SHP77 (cell line): Measurements from ENCODE around the gene PPIF.
"Not testable (repeated sequence)": the region's sequence is repeated elsewhere in the genome, so short reads cannot be mapped to it uniquely, and the experiment has no call there.

ENCODE experiments used
- DNase-seq, 2 experiments: peaks; one replicate each; lab custom pipeline; 2025; lab: John Stamatoyannopoulos, UW

Gene PPIF

DNA sequence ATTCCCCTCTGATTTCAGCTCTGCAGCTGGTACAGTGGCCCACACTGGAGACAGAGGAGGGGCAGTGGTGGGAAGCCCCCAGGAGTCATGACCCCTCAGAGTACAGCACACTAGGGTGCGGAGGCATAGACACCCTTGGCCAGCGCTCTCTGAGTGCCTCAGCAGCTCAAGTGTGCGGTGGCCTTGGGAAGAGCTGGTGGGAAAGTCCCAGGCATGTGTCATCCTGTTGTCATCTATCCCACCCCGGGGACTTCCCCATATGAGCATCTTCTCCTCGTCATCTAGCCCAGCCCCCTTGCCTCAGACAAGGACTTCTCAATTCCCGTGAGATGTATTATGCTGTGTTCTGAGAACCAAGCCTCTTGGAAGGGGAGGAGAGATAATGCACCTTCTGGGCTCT lies 15.6 kb upstream of the PPIF start:
- no peak for DNase-seq

DNA sequence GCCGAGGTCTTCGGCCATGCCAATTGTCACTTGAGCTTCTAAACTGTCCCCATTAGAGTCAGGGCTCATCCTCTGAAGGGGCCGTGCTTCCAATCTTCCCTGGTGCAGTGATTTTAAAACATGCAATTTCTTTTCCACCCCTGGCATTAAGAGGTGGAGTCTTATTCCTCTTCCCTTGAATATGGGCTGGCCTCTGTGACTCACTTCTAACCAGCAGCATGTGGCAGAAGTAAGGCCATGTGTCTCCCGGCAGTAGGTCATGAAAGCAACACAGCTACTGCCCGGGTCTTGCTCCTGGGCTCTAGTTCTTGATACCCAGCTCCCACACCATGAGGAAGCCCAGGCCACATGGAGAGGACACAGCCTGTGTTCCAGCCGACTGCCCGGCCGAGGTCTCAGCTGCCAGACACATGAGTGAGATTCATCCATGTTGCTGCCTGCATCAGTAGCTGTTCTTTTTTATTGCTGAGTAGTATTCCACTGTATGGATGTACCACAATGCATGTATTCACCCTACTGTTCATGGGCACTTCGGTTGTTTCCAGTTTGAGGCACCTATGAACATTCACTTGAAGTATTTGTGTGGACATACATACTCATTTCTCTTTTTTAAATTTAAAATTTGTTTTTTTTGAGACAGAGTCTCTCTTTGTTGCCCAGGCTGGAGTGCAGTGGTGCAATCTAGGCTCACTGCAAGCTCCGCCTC lies 14.5 kb upstream of the PPIF start:
- DNase-seq, result not testable (repeated sequence)

DNA sequence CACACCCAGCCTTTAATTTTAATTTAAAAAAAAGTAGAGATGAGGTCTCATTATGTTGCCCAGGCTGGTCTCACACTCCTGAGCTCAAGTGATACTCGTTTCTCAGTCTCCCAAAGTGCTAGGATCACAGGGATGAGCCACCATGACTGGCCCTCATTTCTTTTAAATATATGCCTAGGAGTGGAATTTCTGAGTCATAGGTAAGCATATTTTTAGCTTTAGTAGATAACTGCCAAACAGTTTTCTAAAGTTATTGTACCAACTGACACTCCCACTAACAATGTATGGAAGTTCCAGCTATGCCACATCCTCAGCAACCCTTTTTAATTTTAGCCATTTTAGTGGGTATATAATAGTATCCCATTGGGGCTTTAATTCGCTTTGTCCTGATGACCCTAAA lies 13.8 kb upstream of the PPIF start:
- DNase-seq, result no peak

DNA sequence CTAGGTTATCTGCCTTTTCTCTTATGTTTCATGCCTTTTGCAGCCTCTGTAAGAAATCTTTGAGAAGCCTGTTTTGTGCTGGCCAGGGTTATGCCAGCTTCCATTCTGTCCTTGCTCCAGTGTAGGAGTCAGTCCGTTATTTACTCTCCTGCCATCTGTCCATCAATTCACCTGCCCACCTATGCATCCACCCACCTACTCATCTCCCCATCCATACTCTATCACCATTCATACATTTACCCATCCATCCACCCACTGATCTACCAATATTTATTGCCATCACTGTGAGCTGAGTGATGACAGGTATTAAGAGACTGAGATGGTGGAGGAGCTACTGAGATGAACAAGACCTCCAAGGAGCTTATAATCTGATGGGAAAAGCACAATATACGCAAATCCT lies 12.7 kb upstream of the PPIF start:
- no peak for DNase-seq

DNA sequence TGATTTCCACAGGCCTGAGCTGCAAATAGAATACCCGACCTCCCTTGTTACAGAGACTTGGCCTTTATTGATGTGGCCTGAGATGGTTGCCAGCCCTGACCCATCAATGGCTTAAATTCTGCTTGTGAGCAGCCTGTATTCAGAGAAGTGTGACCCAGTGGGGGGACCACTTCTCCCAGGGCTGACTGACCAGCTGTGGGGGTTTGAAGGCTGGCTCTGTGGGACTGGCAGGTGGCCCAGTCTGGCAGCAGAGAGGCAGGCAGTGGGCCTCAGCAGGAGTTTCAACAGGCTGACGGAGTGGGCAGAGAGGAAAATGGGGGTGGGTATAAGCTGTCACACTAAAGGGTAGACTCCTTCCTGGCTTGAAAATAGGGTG lies 12.2 kb upstream of the PPIF start:
- no peak for DNase-seq

DNA sequence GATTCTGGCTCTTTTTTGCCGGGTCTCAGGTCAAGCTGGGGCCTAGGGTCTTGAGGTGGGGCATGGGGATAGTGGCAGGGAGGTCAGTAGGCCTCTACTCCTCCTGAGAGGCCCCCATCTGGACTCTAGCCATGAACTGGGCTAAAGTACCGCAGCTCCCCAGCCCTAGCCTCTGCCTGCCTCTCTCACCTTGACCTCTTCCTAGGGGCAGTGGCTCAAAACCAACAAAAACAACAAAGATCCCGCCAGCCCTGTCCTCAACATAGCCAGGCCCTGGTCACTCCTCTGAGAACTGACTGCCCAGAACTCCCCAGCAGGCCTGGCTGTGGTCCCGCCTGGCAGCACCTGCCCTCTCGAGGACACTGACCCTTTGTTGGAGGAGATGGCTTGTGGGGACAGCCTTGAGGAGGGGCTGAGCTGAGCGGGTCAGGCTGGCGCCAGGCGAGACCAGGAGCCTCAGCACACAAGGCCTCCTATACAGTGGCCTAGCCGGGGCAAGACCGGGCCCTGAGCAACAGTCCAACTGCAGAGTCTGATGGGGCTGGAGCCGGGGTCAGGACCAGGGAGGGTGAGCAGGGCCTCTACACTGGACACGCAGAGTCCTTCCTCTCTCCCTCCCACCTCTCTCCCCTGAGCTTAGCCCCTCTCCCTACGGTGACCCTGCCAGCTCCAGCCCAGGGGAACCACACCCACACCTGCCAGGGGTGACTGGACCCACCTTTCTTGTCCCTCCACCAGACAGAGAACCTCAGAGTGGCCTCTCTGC lies 11.6 kb upstream of the PPIF start:
- DNase-seq, result no peak

DNA sequence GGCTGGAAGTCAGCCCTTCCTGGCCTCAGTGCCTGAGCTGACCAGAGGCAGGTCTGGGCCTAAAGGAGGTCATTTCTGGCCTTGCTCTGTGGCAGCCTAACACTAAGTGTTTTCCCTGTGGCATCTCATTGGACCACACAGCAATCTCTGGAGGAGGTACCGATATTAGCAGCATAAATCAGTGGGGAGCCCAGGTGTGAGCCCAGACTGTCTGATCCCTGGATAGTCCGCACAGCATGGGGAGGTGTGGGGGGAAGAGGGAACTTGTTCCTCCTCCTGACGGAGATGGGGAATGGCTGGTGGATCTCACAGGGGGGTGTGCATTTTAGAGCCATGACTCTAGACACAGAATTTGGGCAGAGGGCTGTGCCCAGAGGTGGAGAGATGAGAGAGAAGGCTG lies 11.0 kb upstream of the PPIF start:
- no peak for DNase-seq

DNA sequence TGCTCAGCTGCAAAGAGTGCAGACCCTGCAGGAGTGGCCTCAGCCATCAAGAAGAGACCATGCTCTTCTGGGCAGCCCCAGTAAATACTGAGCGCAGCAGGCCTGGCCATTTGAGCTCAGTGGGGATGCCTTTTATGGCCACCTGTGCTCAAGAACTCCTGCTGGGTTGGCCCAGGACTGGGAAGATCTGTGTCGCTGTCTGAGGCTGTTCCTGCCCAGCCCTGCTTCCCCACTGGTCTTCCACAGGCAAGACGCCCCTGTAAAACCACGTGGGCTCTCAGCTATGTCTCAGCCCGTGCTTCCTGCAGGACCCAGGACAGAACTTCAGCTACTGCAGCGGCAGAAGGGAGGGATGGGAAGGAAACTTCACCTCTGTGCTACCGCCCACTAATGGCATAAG lies 10.5 kb upstream of the PPIF start:
- no peak for DNase-seq

DNA sequence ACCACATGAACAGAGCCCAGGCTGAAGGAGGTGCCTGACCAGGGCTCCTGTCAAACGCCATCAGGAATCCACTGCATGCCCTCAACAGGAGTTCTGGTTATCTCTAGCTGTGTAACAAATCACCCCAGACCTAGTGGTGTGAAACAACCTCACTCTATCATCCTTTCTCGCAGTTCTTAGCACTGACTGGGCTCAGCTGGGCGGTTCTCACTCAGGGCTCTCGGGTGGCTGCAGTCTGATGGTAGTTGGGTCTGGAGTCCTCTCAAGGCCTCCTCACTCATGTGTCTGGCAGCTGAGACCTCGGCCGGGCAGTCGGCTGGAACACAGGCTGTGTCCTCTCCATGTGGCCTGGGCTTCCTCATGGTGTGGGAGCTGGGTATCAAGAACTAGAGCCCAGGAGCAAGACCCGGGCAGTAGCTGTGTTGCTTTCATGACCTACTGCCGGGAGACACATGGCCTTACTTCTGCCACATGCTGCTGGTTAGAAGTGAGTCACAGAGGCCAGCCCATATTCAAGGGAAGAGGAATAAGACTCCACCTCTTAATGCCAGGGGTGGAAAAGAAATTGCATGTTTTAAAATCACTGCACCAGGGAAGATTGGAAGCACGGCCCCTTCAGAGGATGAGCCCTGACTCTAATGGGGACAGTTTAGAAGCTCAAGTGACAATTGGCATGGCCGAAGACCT lies 9.3 kb upstream of the PPIF start:
- DNase-seq, result not testable (repeated sequence)

DNA sequence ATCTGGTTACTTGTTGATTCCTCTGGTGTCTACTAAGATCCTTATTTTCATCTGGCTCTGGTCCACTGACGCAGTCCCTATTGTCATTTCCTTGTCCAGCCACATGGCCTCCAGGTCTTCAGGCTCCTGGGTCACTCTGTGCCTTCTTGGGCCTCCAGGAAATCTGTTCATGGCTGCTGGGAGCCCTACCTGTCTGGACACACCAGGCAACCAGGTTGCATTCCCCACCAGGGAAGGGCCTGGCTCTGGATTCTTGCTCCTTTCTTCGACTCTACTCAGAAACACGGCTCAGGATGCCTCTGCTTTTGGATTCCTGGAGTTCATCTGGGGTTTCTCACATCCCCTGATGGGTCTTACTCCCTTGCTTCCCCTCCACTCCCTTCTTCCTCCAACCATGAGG lies 8.0 kb upstream of the PPIF start:
- no peak for DNase-seq

GRCh38 chr10:79340646-79341244 lies 6.5 kb upstream of the PPIF start:
- DNase-seq, result no peak

DNA sequence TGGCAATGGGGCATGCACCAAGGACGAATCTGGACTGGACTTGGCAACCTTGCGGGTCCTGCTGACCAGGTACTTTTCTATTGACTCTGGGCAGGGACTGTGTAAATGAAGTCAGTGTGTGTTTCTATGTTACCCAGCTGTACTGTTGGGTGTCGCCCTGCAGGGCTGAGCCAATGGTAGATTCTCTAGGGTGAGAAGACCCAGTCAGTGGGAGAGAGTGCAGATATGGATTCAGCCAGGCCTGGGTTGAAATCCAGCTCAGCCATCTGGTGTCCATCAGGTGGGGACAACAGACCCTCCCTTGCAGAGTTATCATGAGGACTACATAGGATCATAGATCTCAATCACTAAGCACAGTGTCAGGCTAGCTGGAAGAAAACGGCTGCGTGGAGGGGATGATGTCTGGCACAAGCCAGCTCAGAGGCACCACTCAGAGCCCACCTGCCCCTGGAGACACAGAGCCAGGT lies 4.9 kb upstream of the PPIF start:
- no peak for DNase-seq

DNA sequence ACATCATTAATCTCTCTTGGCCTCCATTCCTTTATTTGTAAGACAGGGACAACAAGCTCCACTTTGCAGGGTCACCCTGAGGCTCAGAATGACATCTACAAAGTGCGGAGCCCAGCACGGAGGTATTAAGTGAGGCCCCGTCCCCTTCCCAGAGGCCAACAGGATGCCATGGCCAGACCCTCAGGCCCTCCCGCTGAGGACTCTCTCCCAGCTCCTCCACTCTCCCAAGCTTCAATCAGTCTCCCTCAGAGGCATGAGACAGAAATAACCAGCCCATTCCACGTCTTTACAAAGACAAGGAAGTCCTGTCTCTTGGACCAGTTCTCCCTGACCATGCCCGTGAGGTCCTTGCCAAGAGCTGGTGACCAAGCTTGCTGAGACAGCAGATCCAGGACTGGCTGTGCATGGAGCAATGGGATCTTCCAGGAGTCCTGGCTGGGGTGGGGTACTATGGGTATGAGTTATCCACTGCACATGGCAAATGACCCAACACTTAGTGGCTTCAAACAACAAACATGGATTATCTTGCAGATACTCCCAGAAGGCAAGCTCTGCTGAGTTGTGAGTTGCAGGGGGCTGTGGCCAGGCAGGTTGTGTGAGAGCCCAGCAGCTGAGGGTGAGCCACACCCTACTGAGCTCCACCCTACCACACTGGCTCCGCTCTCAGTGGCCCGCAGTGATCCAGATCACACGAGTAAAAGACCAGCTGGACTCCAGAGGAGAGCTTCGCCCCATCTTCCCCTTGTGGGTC lies 4.3 kb upstream of the PPIF start:
- DNase-seq, result no peak

- DNase-seq, result no peak
Measured at GRCh38 chr10:79344502-79345195, 2.6 kb upstream of the PPIF start.

DNA sequence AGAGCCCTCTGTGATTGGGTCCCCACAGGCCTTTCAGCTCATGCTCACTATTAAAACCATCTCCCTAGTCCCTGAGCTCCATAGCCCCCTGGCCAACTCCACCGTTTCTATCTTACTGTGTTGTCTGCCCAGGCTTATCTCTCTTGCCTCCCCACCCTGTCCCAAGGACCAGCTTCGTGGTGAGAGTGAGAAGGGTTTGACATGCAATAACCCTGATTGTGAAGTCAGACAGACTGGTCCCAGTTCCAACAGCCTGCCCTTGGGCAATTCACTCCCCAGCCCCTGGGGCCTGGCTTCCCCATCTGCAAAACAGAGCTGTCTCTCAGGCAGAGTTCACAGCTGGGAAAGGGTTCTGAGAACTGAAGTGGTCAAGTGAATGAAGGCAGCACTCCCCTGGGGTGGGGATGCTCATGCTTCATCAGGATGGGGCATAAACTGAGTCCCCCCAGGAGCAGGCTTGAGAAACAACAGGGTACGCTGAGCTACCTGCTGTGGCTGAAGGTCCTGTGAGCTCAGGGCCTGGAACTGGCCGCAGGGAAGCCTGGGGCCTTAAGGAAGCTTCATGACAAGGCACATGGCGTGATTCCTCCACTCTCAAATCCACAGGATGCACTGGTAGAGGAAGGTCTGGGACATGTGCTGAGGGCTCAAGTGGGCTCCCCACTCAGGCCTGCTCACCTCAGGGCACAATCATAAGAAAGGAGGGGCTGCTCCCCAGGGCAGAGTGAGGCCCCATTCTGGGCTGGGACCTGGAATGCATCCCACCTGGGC lies 1.8 kb upstream of the PPIF start:
- no peak for DNase-seq

- DNase-seq, result no peak
Measured at GRCh38 chr10:79346012-79346340, 1.3 kb upstream of the PPIF start.

DNA sequence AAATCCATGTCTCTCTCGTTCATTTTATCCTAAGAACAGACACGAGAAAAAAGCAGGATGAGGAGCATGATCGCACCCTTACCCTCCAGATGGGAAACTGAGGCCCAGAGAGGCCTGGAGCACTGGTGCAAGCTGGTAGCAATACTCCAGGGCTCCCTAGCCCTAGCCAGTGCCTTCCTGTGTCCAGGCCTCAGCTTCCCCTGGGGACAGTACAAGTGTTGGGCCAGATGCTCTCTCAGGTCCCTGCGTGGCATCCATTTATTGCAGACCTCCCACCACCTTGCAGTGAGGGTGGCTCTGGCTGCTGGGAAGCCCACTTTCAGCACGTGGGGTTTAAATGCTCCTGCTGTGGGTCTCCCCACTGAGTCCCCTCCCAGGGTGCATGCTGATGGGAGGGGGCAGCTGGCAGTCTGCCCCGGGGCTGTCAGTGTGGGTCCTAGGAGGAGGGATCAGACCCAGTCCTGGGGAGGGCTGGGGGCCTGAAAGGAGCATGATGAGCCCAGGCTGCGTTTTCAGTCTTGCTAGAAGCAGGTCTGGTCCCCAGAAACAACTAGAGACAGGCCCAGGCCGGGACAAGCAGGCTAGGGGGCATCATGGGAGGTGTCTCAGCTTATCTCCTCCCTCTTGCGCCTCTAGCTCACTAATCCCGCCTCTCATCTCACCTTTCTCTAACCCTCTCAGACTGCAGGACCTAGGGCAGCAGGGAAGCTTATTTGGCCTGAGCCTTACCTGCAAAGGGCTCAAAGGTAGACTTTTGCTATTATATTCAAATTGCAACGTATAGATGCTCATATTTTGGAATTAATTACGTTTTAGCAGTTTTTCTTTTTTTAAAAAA lies 662 bp upstream of the PPIF start:
- DNase-seq, result no peak

DNA sequence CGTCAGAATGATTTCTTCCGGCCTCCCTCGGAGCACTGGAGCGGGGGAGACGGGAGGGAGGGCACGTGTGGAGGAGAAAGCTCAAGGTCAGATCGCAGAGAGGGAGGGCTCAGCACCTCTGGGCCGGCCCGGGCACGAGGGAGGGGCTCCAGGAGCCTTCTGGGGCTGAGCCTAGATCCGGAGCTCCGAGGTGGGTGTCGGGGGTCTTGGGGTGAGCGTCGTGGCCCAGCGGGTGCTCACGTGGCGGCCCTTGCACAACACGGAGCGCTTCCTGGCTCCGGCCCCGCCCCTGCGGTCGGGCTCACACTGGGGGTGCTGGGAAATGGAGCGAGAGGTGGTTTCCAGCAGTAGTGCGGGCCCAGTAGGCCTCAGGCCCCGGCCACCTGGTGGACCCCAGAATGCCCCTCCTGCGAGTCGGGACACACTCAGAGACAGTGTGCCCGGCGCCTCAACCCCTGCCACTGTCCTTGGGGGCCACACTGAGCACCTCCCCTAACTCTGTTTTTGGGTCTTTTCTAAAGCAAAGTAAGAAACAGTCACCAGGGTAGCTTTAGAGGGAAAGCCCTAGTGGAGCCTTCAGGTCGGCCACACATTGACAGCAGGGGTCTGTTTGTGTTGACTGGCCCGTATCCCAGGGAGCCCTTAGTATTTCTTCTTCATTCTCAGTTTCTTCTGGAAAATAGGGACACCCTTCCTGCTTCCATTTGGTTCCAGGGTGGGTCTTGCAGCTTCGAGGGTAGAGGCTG lies 798 bp downstream of the PPIF start:
- no peak for DNase-seq

- no peak for DNase-seq
Measured at GRCh38 chr10:79348640-79348988, 1.3 kb downstream of the PPIF start.
